GM21367 (cell line): ENCODE results near the gene NCCRP1.
"Not testable (repeated sequence)": the region's sequence is repeated elsewhere in the genome, so short reads cannot be mapped to it uniquely, and the experiment has no call there.

ENCODE experiments used
- ATAC-seq: cut with Tn5 transposase; IDR thresholded peaks from one replicate; pipeline ENCODE4 v1.9.1; 2021; ENCODE audit not compliant: unreplicated experiment

NCCRP1 gene

DNA sequence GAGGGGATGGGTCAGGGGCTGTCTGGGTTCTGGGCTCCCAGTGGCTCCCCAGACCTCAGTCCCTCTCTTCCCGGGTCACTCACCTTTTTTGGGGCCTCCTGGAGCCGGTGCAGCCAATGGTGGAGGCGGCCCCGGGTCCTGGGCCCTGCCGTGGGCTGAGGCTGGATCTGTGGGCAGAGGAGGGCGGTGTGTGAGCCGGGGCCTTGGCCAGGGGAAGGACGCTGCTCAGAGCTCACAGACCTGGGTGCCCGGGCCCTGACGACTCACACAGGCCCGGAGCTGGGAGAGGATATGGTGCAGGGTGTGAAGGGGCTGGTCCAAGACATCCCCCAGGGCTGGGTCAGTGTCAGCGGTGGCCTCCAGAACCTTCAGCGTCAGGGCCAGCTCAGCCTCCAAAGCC is 47.0 kb downstream of the NCCRP1 start:
- ATAC-seq = not testable (repeated sequence)

DNA sequence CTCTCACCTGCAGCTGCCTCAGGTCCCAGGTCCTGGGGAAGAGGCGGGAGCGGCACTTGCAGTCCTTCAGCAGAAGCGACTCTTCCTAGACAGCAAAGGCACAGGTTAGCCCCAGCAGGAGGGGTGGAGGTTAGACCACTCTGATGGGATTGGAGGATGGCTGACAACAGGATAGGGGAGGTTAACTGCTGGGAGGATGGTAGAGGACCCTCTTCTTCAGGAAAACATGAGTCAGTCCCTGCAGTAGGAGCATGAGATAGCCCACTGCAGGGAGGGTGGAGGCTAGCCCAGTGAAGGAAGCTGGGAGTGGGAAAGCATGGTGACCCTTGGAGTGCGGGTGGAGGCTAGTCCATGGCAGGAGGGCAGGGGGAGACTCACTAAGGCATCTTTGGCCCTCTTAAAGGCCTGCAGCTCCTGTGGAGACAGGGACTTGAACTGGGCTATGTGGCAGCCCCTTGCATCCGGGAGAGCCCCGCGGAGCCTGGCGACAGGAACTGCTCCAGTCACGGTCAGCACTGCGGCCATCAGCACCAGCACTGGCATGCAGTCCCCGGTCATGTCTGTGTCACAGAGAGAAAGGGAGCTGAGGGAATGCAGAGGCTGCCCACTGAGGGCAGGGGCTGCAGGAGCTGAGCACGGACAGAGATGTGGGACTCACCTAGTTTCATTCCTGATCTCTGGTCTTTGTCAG is 47.8 kb downstream of the NCCRP1 start, which contains the start of gene IFNL3:
IFNL3 (minus strand) TSS at position 597 of the 691 bp plus-strand sequence; CDS start at position 558, 39 bp downstream.
- ATAC-seq = not testable (repeated sequence)

DNA sequence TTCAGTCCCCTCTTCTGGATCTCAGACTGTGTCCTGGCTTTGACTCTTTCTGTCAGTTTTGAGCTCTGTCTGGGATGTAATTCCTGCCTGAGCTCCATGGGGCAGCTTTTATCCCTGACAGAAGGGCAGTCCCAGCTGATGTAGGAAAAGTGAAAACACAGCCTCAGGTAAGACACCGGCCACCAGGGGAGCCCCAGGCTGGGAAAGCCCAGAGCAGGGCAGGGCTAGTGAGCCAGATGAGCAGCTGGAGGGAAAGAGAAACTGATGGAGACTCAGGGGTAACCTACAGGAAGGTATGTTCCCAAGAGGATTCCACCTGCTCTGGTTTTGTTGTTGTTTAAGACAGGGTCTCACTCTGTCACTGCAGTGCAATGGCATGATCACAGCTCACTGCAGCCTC is 48.4 kb downstream of the NCCRP1 start:
- ATAC-seq = not testable (repeated sequence)

DNA sequence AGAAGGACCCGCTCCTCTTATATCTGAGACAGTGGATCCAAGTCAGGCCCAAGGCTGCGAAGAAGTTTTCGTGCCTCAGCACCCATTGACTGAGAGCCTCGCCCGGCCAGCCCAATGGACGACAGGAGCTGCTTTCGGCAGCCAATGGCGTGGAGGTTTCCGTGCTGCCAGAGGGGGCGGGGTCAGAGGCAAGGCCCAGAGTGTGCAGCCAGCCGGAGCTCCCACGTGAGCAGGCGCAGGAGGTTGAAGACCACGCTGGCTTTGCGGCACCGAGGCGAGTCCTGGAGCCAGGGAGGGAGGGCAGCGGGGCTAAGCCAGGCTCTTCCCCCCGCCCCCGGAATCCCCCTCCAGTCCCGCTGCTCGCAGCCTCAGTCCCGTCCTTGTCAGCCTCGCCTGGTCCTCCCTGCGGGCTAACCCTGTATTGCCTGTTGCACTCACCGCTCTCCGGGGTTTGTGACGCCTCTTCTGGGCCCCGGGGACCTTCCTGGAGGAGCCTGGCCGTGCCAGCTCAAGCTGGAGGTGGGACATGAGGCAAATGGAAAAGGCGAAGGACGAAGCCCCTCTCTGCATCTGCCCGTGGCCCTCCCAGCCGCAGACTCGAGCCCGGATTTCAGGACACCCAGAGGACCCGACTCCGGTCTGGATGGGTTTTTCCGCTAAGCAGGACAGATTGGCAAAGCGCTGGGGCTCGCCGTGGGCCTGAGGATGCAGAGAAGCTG is 50.3 kb downstream of the NCCRP1 start:
- ATAC-seq = no peak

DNA sequence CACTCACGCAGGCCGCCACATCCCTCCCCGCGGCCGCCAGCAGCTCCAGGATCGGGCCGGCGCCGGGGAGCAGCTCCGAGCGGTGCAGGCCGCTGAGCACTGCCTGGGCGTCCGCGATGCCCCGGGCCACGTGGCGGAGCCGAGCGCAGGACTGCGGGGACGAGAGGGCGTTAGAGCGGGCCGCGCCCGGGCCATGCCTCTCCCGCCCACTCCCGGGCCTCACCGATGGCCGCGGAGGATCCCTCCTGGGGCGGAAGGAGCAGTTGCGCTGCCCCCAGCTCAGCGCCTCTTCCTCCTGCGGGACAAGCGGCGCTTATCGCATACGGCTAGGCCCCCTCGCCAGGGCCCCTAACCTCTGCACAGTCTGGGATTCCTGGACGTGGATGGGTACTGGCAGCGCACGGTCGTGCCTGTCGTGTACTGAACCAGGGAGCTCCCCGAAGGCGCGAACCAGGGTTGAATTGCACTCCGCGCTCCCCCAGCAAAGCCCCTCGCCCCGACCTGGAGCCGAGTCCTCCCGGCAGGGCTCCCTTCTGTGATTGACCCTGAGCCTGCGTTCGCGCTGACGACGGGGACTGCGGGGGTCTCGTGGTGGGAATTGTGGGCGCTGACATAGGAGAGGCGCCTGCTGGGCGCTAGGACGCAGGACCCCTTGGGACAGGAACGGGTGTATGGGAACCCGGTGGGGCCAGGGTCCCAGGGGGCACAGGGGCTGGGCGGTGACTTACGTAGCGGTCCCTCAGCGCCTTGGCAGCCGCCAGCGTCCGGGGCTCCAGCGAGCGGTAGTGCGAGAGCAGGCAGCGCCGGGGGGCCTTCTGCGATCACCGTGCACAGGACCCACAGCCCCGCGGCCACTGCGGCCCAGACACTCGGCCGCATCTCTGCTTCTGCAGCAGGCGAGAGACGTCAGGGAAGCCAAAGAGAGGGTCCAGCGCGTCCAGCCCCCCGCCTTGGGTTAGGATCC is 51.2 kb downstream of the NCCRP1 start:
- ATAC-seq = no peak

DNA sequence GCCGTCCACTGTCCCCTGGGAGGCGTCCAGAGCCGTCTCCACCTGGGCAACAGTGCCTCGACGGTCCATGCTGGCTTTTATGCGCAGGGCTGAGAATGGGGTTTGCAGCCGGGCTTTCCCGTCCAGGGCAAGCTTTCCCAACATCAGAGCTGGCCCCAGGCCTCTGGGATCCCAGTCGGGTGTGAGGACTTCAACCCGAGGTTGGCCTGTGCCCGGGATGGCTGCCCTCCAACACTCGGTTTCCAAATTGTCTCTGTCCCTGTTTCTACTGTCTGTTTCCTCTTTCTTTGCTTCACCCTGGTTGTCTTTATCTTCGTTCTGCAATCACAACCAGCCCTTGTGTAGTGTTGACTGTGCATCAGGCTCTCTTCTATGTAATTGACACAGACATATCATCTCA is 52.0 kb downstream of the NCCRP1 start, which contains the start of gene IFNL4:
IFNL4 (minus strand) TSS at position 51 of the 400 bp plus-strand sequence.
- no peak for ATAC-seq

DNA sequence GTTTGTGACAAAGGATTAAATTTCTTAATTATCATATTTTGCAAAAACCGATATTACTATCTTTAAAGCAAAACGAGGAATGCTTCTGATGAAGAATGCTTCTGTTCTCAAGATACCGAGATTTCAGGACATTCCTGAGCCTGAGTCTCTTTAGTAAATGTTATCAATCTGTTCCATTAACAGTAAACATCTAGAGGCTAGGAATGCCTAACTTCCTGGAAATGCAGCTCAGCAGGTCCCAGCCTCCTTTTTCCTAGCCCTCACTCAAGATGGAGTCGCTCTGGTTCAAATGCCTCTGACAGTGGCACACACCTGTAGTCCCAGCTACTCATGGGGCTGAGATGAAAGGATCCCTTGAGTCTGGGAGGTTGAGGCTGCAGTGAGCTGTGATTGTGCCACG is 54.3 kb downstream of the NCCRP1 start:
- no peak for ATAC-seq
